ENCODE data around the gene SPRY2. TPM values are rescaled to one million over a fixed set of nuclear protein-coding genes. Genes with fewer than 3 reads are reported as not detected.

The SPRY2 gene
- total and polyA plus RNA-seq, 2 of the 13 experiments (the other 11 are each of a cell fraction or from before 2014, with no cell fraction given): 7.4 to 25.1 TPM

DNA sequence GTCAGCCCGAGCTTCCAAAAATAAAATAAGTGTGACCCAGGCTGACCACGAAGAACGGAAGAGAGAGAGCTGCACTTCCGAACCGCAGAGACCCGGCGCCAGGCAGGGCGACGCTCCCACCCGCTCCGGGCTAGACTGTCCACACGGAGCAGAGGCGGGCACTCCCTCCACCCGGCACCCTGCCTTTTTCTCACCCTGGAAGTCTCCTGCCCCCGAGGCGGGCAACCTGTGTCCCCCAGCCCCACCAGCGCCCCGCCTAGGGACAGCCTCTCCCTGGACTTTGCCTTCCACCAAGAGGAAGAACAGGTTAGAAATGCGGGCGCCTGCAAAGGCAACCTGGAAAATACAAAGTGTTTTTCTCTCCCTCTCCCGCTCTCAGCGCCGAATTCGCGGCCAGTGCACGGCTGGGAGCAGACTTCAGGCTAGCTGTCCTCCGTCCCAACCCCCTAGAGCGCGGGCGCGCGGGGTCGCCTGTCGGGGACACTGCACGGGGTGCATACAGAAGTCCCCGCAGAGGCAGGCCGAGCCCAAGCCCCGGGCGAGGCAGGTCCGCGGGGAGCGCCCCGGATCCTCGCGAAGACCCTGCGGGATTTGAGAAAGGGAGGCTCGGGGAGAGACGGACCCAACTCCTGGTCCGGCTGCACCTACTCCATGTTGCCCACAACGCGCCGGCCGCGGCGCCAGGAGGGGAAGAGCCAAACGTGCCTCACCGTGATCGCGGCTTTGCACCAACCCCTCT is 845 bp downstream of the SPRY2 start (continued):
- TF ChIP-seq, protein P1, sequence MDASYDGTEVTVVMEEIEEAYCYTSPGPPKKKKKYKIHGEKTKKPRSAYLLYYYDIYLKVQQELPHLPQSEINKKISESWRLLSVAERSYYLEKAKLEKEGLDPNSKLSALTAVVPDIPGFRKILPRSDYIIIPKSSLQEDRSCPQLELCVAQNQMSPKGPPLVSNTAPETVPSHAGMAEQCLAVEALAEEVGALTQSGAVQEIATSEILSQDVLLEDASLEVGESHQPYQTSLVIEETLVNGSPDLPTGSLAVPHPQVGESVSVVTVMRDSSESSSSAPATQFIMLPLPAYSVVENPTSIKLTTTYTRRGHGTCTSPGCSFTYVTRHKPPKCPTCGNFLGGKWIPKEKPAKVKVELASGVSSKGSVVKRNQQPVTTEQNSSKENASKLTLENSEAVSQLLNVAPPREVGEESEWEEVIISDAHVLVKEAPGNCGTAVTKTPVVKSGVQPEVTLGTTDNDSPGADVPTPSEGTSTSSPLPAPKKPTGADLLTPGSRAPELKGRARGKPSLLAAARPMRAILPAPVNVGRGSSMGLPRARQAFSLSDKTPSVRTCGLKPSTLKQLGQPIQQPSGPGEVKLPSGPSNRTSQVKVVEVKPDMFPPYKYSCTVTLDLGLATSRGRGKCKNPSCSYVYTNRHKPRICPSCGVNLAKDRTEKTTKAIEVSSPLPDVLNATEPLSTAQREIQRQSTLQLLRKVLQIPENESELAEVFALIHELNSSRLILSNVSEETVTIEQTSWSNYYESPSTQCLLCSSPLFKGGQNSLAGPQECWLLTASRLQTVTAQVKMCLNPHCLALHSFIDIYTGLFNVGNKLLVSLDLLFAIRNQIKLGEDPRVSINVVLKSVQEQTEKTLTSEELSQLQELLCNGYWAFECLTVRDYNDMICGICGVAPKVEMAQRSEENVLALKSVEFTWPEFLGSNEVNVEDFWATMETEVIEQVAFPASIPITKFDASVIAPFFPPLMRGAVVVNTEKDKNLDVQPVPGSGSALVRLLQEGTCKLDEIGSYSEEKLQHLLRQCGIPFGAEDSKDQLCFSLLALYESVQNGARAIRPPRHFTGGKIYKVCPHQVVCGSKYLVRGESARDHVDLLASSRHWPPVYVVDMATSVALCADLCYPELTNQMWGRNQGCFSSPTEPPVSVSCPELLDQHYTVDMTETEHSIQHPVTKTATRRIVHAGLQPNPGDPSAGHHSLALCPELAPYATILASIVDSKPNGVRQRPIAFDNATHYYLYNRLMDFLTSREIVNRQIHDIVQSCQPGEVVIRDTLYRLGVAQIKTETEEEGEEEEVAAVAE (CRISPR knock-in tag; IDR thresholded peaks at IDR 0.05; ENCODE audit: borderline replicate concordance): no peak
- no peak for TF ChIP-seq ZNF160 (CRISPR knock-in tag; IDR thresholded peaks at IDR 0.05)
- no peak for TF ChIP-seq MBD4 (IDR thresholded peaks at IDR 0.05; ENCODE audit: borderline replicate concordance, low read length)
- TF ChIP-seq ATF5 (CRISPR knock-in tag; IDR thresholded peaks at IDR 0.05; ENCODE audit: low read depth): no peak
- no peak for TF ChIP-seq MEIS2 (CRISPR knock-in tag; IDR thresholded peaks at IDR 0.05)
- no peak for TF ChIP-seq ETV5 (CRISPR knock-in tag; IDR thresholded peaks at IDR 0.05; ENCODE audit: borderline replicate concordance)
- TF ChIP-seq MED8 (CRISPR knock-in tag; IDR thresholded peaks at IDR 0.05; ENCODE audit: insufficient replicate concordance): no peak
- TF ChIP-seq PHF5A (CRISPR knock-in tag; IDR thresholded peaks at IDR 0.05; ENCODE audit: low read depth, unreplicated experiment): no peak
- no peak for TF ChIP-seq RBM39 (IDR thresholded peaks at IDR 0.05; ENCODE audit: low read depth, low read length, poor library complexity, severe bottlenecking)
- no peak for TF ChIP-seq RBM22 (optimal IDR thresholded peaks at IDR 0.05; ENCODE audit: low read length)
- TF ChIP-seq ZBTB21 (CRISPR knock-in tag; IDR thresholded peaks at IDR 0.05): no peak
- no peak for TF ChIP-seq ZMYM4 (CRISPR knock-in tag; IDR thresholded peaks at IDR 0.05)
- no peak for TF ChIP-seq NFRKB (IDR thresholded peaks at IDR 0.05)
- TF ChIP-seq, protein P2, sequence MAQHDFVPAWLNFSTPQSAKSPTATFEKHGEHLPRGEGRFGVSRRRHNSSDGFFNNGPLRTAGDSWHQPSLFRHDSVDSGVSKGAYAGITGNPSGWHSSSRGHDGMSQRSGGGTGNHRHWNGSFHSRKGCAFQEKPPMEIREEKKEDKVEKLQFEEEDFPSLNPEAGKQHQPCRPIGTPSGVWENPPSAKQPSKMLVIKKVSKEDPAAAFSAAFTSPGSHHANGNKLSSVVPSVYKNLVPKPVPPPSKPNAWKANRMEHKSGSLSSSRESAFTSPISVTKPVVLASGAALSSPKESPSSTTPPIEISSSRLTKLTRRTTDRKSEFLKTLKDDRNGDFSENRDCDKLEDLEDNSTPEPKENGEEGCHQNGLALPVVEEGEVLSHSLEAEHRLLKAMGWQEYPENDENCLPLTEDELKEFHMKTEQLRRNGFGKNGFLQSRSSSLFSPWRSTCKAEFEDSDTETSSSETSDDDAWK (CRISPR knock-in tag; IDR thresholded peaks at IDR 0.05): no peak
- TF ChIP-seq YY1 (IDR thresholded peaks at IDR 0.05; ENCODE audit: insufficient read depth, insufficient replicate concordance, low read depth, low read length): peak; percentile 7
- 0 out of 2 replicates have a peak, but pooled peaks have one; percentile 57 for TF ChIP-seq KMT2A (CRISPR knock-in tag; IDR thresholded peaks at IDR 0.05)
- TF ChIP-seq ZNF766 (CRISPR knock-in tag; IDR thresholded peaks at IDR 0.05; ENCODE audit: borderline replicate concordance): no peak
- TF ChIP-seq ZBTB38 (CRISPR knock-in tag; IDR thresholded peaks at IDR 0.05): no peak
- TF ChIP-seq NCOR1 (IDR thresholded peaks at IDR 0.05; ENCODE audit: borderline replicate concordance, low read length): no peak
- no peak for TF ChIP-seq ARID5B (CRISPR knock-in tag; IDR thresholded peaks at IDR 0.05)

Data from HepG2 (cell line).